H9 (cell line): Measurements from ENCODE around the gene SIGMAR1. TPM values are rescaled to one million over a fixed set of nuclear protein-coding genes. Genes with fewer than 3 reads are reported as not detected.

Source experiments
- DNase-seq: peaks from one replicate; pipeline ENCODE4 v3.0.0-alpha.2; 2017
- H2AFZ ChIP-seq: one replicate; pipeline ENCODE4 v1.6.1; 2013; ENCODE audit warnings: mild to moderate bottlenecking, low read length, control low read depth, moderate library complexity
- H2AK5ac ChIP-seq: 2 replicates; pipeline ENCODE4 v1.6.1; 2013; ENCODE audit warnings: low read length, control low read depth, mixed read lengths; ENCODE audit not compliant: insufficient read length
- H2BK120ac ChIP-seq: one replicate; pipeline ENCODE4 v1.6.1; 2013; ENCODE audit warnings: low read depth, mild to moderate bottlenecking, low read length, control low read depth, inconsistent platforms; ENCODE audit not compliant: poor library complexity, severe bottlenecking
- H2BK12ac ChIP-seq: 2 replicates; pipeline ENCODE4 v1.6.1; 2013; ENCODE audit warnings: low read length, control low read depth, mixed read lengths, low read depth; ENCODE audit not compliant: insufficient read length
- H2BK15ac ChIP-seq: 2 replicates; pipeline ENCODE4 v1.6.1; 2013; ENCODE audit warnings: low read depth, low read length, control low read depth
- H2BK20ac ChIP-seq: one replicate; pipeline ENCODE4 v1.6.1; 2013; ENCODE audit warnings: low read depth, mild to moderate bottlenecking, low read length, control low read depth, inconsistent platforms; ENCODE audit not compliant: poor library complexity, severe bottlenecking
- H2BK5ac ChIP-seq: 2 replicates; pipeline ENCODE4 v1.6.1; 2013; ENCODE audit warnings: low read length, control low read depth, mixed read lengths; ENCODE audit not compliant: insufficient read length
- H3K14ac ChIP-seq: 2 replicates; pipeline ENCODE4 v1.6.1; 2013; ENCODE audit warnings: low read length, control low read depth; ENCODE audit not compliant: insufficient read depth
- H3K18ac ChIP-seq: 2 replicates; pipeline ENCODE4 v1.6.1; 2013; ENCODE audit warnings: low read depth, mild to moderate bottlenecking, mixed read lengths, low read length, control low read depth; ENCODE audit not compliant: insufficient read length
- H3K23ac ChIP-seq: 2 replicates; pipeline ENCODE4 v1.6.1; 2013; ENCODE audit warnings: low read length, control low read depth, mixed read lengths, low read depth; ENCODE audit not compliant: insufficient read length
- H3K23me2 ChIP-seq: 2 replicates; pipeline ENCODE4 v1.6.1; 2013; ENCODE audit warnings: low read depth, mild to moderate bottlenecking, mixed read lengths, low read length, control low read depth; ENCODE audit not compliant: insufficient read length, poor library complexity, severe bottlenecking
- H3K27ac ChIP-seq: 2 replicates; pipeline ENCODE4 v1.5.1; 2013; ENCODE audit warnings: low read length, control low read depth, mixed read lengths, low read depth; ENCODE audit not compliant: insufficient read length
- H3K27me3 ChIP-seq: 2 replicates; pipeline ENCODE4 v1.6.1; 2013; ENCODE audit warnings: low read length, control low read depth, inconsistent platforms; ENCODE audit not compliant: insufficient read depth
- H3K4ac ChIP-seq: 2 replicates; pipeline ENCODE4 v1.6.1; 2013; ENCODE audit warnings: low read depth, mild to moderate bottlenecking, control low read depth, inconsistent platforms, low read length, moderate library complexity
- H3K4me1 ChIP-seq: 2 replicates; pipeline ENCODE4 v1.6.1; 2013; ENCODE audit warnings: low read length, control low read depth, inconsistent platforms; ENCODE audit not compliant: insufficient read depth
- H3K4me2 ChIP-seq: 2 replicates; pipeline ENCODE4 v1.6.1; 2013; ENCODE audit warnings: low read length, control low read depth, mixed read lengths; ENCODE audit not compliant: insufficient read length, insufficient read depth
- H3K56ac ChIP-seq: 2 replicates; pipeline ENCODE4 v1.6.1; 2013; ENCODE audit warnings: low read depth, mild to moderate bottlenecking, mixed read lengths, low read length, control low read depth; ENCODE audit not compliant: insufficient read length
- H3K79me1 ChIP-seq: 2 replicates; pipeline ENCODE4 v1.6.1; 2013; ENCODE audit warnings: low read depth, mild to moderate bottlenecking, moderate library complexity, low read length, control low read depth, inconsistent platforms; ENCODE audit not compliant: insufficient read depth, poor library complexity, severe bottlenecking
- H3K79me2 ChIP-seq: 2 replicates; pipeline ENCODE4 v1.6.1; 2013; ENCODE audit warnings: low read length, control low read depth, inconsistent platforms; ENCODE audit not compliant: insufficient read depth
- H3K9ac ChIP-seq: 2 replicates; pipeline ENCODE4 v1.6.1; 2013; ENCODE audit warnings: low read length, control low read depth, mixed read lengths; ENCODE audit not compliant: insufficient read length; ENCODE audit errors: extremely low read depth
- H3K9me3 ChIP-seq: one replicate; pipeline ENCODE4 v1.6.1; 2013; ENCODE audit warnings: low read depth, low read length, inconsistent platforms; ENCODE audit not compliant: control insufficient read depth
- H3T11ph ChIP-seq: one replicate; pipeline ENCODE4 v1.6.1; 2013; ENCODE audit warnings: mild to moderate bottlenecking, low read length, control low read depth, inconsistent platforms
- H4K20me1 ChIP-seq: one replicate; pipeline ENCODE4 v1.6.1; 2013; ENCODE audit not compliant: control insufficient read depth, insufficient read length, insufficient read depth
- H4K5ac ChIP-seq: 2 replicates; pipeline ENCODE4 v1.6.1; 2013; ENCODE audit warnings: low read depth, mild to moderate bottlenecking, mixed read lengths, low read length, control low read depth; ENCODE audit not compliant: insufficient read length
- H4K8ac ChIP-seq: replicated peaks from 2 replicates; pipeline ENCODE4 v1.6.1; 2013; ENCODE audit warnings: low read length, control low read depth, mixed read lengths, low read depth; ENCODE audit not compliant: insufficient read length
- H4K91ac ChIP-seq: 2 replicates; pipeline ENCODE4 v1.6.1; 2013; ENCODE audit warnings: low read depth, mild to moderate bottlenecking, moderate library complexity, mixed read lengths, low read length, control low read depth; ENCODE audit not compliant: insufficient read length
- H3K27ac Mint-ChIP-seq, 3 experiments: 2 replicates in 2 of 3; 3 replicates in 1 of 3; pipeline ENCODE4 v1.8.0; 2020 to 2021; ENCODE audit warnings: mixed read lengths in 3 of 3, mild to moderate bottlenecking in 1 of 3, moderate library complexity in 1 of 3
- H3K27me3 Mint-ChIP-seq: 2 replicates; pipeline ENCODE4 v1.8.0; 2021; ENCODE audit warnings: low read depth, mild to moderate bottlenecking, moderate library complexity, mixed read lengths
- H3K36me3 Mint-ChIP-seq, 3 experiments: 2 replicates in 2 of 3; 3 replicates in 1 of 3; pipeline ENCODE4 v1.8.0; 2020 to 2021; ENCODE audit warnings: low read depth in 3 of 3, mixed read lengths in 3 of 3; ENCODE audit not compliant: insufficient read depth in 1 of 3
- H3K4me1 Mint-ChIP-seq, 2 experiments: 2 replicates each; pipeline ENCODE4 v1.8.0; 2020; ENCODE audit warnings: mixed read lengths in 2 of 2
- H3K4me3 Mint-ChIP-seq, 2 experiments: 2 replicates in 1 of 2; 3 replicates in 1 of 2; pipeline ENCODE4 v1.8.0; 2020 to 2021; ENCODE audit warnings: mild to moderate bottlenecking in 2 of 2, mixed read lengths in 2 of 2, moderate library complexity in 1 of 2
- H3K9me3 Mint-ChIP-seq, 2 experiments: 2 replicates in 1 of 2; 3 replicates in 1 of 2; pipeline ENCODE4 v1.8.0; 2020; ENCODE audit warnings: mild to moderate bottlenecking in 2 of 2, mixed read lengths in 2 of 2, moderate library complexity in 1 of 2
- WGBS: extraction: QIAGEN DNeasy Blood & Tissue Kit; methylation state at CpG from one replicate; pipeline ENCODE4 v1.1.7; 2013; ENCODE audit warnings: missing lambda C conversion rate, low lambda C conversion rate, mixed read lengths; ENCODE audit not compliant: insufficient read length; ENCODE audit errors: extremely low coverage; 5-methylcytosine and 5-hydroxymethylcytosine counted together
- total RNA-seq: library from RNA; stranded (reverse); gene quantifications from 2 replicates; pipeline ENCODE4 v1.2.1, GENCODE V29; 2021
- TF ChIP-seq, protein P1 (sequence below): fragments of 200-600 bp; sonication (generic); conservative IDR thresholded peaks from 3 replicates; pipeline ENCODE4 v1.8.0; 2021; ENCODE audit warnings: antibody characterized with exemption, mild to moderate bottlenecking

The SIGMAR1 gene
- total RNA-seq, 1 experiment from 2014 or later: 68.3 TPM

DNA sequence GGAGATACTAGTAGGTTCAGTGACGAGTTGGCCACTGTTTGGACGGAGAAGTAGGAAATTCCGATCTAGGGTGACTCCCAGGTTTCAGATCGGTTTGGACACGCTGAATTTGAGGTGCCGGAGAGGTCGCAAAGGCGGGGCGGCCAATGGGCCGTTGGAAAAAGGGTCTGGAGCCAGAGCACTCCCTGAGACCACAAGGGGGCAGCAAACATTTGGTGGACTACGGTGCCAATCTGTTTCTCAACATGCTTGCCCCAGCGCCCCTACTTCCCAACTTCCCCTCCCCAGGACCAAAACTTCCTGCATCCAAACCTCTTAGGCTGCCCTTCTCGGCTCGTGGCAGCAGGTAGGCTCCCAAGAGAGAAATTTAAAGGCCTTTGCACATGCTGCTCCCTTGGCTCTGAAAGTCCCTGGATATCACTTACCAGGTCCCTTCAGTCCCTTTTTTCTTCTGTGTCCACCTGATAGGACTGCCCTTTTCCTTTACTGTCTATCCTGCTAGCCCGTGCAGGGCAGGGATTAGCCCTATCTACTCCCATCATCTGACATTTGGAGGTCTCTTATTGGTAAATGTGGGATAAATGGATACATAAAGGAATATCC is 24.7 kb downstream of the SIGMAR1 start:
- peaks cover 2% of the 10 kb centered on the region for H3K27me3 Mint-ChIP-seq
- peak; percentile 86 for DNase-seq
- Histone ChIP-seq H3K9me3 (no peaks in the 10 kb centered on the region), H3K4me1 (no peaks in the 10 kb centered on the region; the same call in 1 of the 2 replicates), H3K27ac (no peak overlapping the region), H2BK20ac (no peak overlapping the region), H3K18ac (peak overlapping the region; percentile 48), H4K8ac (no peak overlapping the region), H2AFZ (no peak overlapping the region), H4K91ac (no peak overlapping the region), H2AK5ac (no peak overlapping the region), H2BK15ac (no peak overlapping the region), H3K27me3 (no peaks in the 10 kb centered on the region), H2BK120ac (no peak overlapping the region), H3T11ph (no peak overlapping the region), H2BK5ac (no peak overlapping the region), H3K4ac (no peak overlapping the region), H3K79me1 (no peaks in the 10 kb centered on the region), H3K9ac (peak overlapping the region; percentile 30), H4K5ac (no peak overlapping the region), H2BK12ac (no peak overlapping the region), H3K23me2 (peaks cover 14% of the 10 kb centered on the region), H3K56ac (no peak overlapping the region), H3K14ac (no peak overlapping the region), H4K20me1 (no peaks in the 10 kb centered on the region), H3K23ac (no peak overlapping the region), H3K79me2 (no peaks in the 10 kb centered on the region), H3K4me2 (peak overlapping the region; percentile 86)
- TF ChIP-seq, protein P1, sequence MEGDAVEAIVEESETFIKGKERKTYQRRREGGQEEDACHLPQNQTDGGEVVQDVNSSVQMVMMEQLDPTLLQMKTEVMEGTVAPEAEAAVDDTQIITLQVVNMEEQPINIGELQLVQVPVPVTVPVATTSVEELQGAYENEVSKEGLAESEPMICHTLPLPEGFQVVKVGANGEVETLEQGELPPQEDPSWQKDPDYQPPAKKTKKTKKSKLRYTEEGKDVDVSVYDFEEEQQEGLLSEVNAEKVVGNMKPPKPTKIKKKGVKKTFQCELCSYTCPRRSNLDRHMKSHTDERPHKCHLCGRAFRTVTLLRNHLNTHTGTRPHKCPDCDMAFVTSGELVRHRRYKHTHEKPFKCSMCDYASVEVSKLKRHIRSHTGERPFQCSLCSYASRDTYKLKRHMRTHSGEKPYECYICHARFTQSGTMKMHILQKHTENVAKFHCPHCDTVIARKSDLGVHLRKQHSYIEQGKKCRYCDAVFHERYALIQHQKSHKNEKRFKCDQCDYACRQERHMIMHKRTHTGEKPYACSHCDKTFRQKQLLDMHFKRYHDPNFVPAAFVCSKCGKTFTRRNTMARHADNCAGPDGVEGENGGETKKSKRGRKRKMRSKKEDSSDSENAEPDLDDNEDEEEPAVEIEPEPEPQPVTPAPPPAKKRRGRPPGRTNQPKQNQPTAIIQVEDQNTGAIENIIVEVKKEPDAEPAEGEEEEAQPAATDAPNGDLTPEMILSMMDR: peak; percentile 92
- 0 out of 7 replicates have a peak, but pooled peaks cover 0 to 1% (median 0%) of the 10 kb centered on the region in 3 experiments for H3K36me3 Mint-ChIP-seq
- peaks cover 7 to 20% of the 10 kb centered on the region in 2 experiments for H3K4me1 Mint-ChIP-seq
- H3K27ac Mint-ChIP-seq: peak overlapping the region in 1 of 3 experiments; percentile 61; a peak in 2 of 7 replicates
- no CpG with 5 or more reads among the region's 15 CpGs for WGBS
- peak overlapping the region; percentile 88 to 95 for H3K4me3 Mint-ChIP-seq
- no peaks in the 10 kb centered on the region for H3K9me3 Mint-ChIP-seq
